PC-9 (cell line): ENCODE results near the gene KCNF1. TPM values are rescaled to one million over a fixed set of nuclear protein-coding genes. Genes with fewer than 3 reads are reported as not detected.
A peak's percentile ranks its signal among the peaks of the same experiment; 100 is the strongest.

Experiments used
- Bru-seq: library from RNA; stranded (reverse); fragments of 400-500 nt; gene quantifications from one replicate; lab custom pipeline; 2021; lab: Mats Ljungman, UMichigan
- BruChase-seq, 2 experiments: library from RNA; stranded (reverse); fragments of 400-500 nt; gene quantifications; one replicate each; lab custom pipeline; 2021; lab: Mats Ljungman, UMichigan
- BruUV-seq: library from RNA; stranded (reverse); fragments of 400-500 nt; replicated peaks from 2 replicates; lab custom pipeline; 2021; lab: Mats Ljungman, UMichigan
- CTCF ChIA-PET: fragments of 300-600 bp; sonication (Branson Sonifier 250); formaldehyde crosslinking; loops from one replicate; lab custom pipeline; 2022; ENCODE audit warnings: antibody characterized with exemption; lab: Charles Lee
- POLR2A ChIA-PET: fragments of 300-600 bp; sonication (Branson Sonifier 250); formaldehyde crosslinking; loops from one replicate; lab custom pipeline; 2022; ENCODE audit warnings: antibody characterized with exemption; ENCODE audit not compliant: unreplicated experiment; lab: Charles Lee
- DNase-seq, 2 experiments: peaks; one replicate each; pipeline versions ENCODE4 v3.0.0 to v3.0.0-alpha.2; 2015 to 2022; ENCODE audit warnings: mixed read lengths in 1 of 2
- H2AFZ ChIP-seq: fragments of 200-600 bp; sonication (generic); 2 replicates; pipeline ENCODE4 v1.8.1; 2017; ENCODE audit warnings: antibody characterized with exemption
- H3F3A ChIP-seq: fragments of 200-600 bp; sonication (generic); 2 replicates; pipeline ENCODE4 v1.8.1; 2017; ENCODE audit warnings: antibody characterized with exemption, mild to moderate bottlenecking, low read depth; ENCODE audit not compliant: insufficient read depth
- H3K27ac ChIP-seq: fragments of 200-600 bp; sonication (generic); 2 replicates; pipeline ENCODE4 v1.6.1; 2016; ENCODE audit warnings: mixed run types
- H3K27me3 ChIP-seq: fragments of 200-600 bp; sonication (generic); 2 replicates; pipeline ENCODE4 v1.6.1; 2016; ENCODE audit warnings: low read depth, mixed run types; ENCODE audit not compliant: insufficient read depth
- H3K36me3 ChIP-seq: fragments of 200-600 bp; sonication (generic); 2 replicates; pipeline ENCODE4 v1.6.1; 2016; ENCODE audit warnings: low read depth, mixed run types
- H3K4me1 ChIP-seq: fragments of 200-600 bp; sonication (generic); replicated peaks from 2 replicates; pipeline ENCODE4 v1.6.1; 2016; ENCODE audit warnings: mixed run types; ENCODE audit not compliant: insufficient read depth
- H3K4me2 ChIP-seq: fragments of 200-600 bp; sonication (generic); 2 replicates; pipeline ENCODE4 v1.6.1; 2017; ENCODE audit warnings: mixed run types
- H3K4me3 ChIP-seq: fragments of 200-600 bp; sonication (generic); 2 replicates; pipeline ENCODE4 v1.6.1; 2016; ENCODE audit warnings: mixed run types
- H3K79me2 ChIP-seq: fragments of 200-600 bp; sonication (generic); 2 replicates; pipeline ENCODE4 v1.6.1; 2017; ENCODE audit warnings: low read depth, mixed run types
- H3K9me2 ChIP-seq: fragments of 200-600 bp; sonication (generic); 2 replicates; pipeline ENCODE4 v1.8.1; 2017; ENCODE audit warnings: mild to moderate bottlenecking; ENCODE audit not compliant: insufficient read depth
- H3K9me3 ChIP-seq: fragments of 200-600 bp; sonication (generic); 2 replicates; pipeline ENCODE4 v1.8.1; 2016; ENCODE audit warnings: low read depth; ENCODE audit not compliant: insufficient read depth
- H4K20me1 ChIP-seq: fragments of 200-600 bp; sonication (generic); 2 replicates; pipeline ENCODE4 v1.8.1; 2017; ENCODE audit not compliant: insufficient read depth
- CTCF ChIP-seq: fragments of 200-600 bp; sonication (generic); conservative IDR thresholded peaks from 2 replicates; pipeline ENCODE4 v1.6.1; 2017; ENCODE audit warnings: mixed run types, antibody characterized with exemption, mild to moderate bottlenecking, moderate library complexity
- EZH2 ChIP-seq: fragments of 200-600 bp; sonication (generic); IDR thresholded peaks from 2 replicates; pipeline ENCODE4 v1.8.0; 2017; ENCODE audit warnings: antibody characterized with exemption, low read depth
- intact Hi-C: fragments of 100-400 bp; cut with micrococcal nuclease; formaldehyde crosslinking; loops from one replicate; pipeline ENCODE4 v1.10.0; 2022; ENCODE audit not compliant: unreplicated experiment
- long read RNA-seq: library from polyadenylated mRNA; stranded (forward); transcript quantifications from one replicate; pipeline ENCODE4 v2.0.0, GENCODE V29; 2022
- total RNA-seq: library from RNA; stranded (reverse); gene quantifications from 2 replicates; pipeline ENCODE4 v1.2.3, GENCODE V29; 2021

KCNF1 gene
- 1.0 TPM in 2 replicates for total RNA-seq
- percentile 20 among the genes with signal in this experiment for Bru-seq, nascent RNA
- BruChase-seq, experiment 1, labeled RNA remaining after a 2-hour chase: percentile 32 among the genes with signal in this experiment
- BruChase-seq, experiment 2, labeled RNA remaining after a 6-hour chase: percentile 60 among the genes with signal in this experiment
- long read RNA-seq, partial matches to known transcripts: 0 of 2 reads
- long read RNA-seq, other reads (novel, unspliced or antisense): 0 of 2 reads

GRCh38 chr2:10911291-10912075 lies at the start of gene KCNF1:
Gene KCNF1, plus strand, starts transcription at chr2:10911934. Its CDS starts 493 bp downstream, at chr2:10912427.
- 0 out of 2 replicates have a peak, but pooled peaks cover 4% of the 10 kb centered on the region for H3K27me3 ChIP-seq
- H3K4me1 ChIP-seq: peaks cover 6% of the 10 kb centered on the region; the same call in 1 of the 2 replicates
- CTCF ChIA-PET: no interaction called here
- H4K20me1 ChIP-seq: no peaks in the 10 kb centered on the region
- H2AFZ ChIP-seq: no peak within 1 kb of the TSS; the same call in 1 of the 2 replicates
- H3K4me2 ChIP-seq: peak within 1 kb of the TSS; percentile 68
- H3K79me2 ChIP-seq: no peaks in the 10 kb centered on the region
- no peaks in the 10 kb centered on the region for H3K9me2 ChIP-seq
- H3K4me3 ChIP-seq: peak within 1 kb of the TSS; percentile 44
- peak; percentile 65 to 72 for DNase-seq
- POLR2A ChIA-PET: no interaction called here
- H3K9me3 ChIP-seq: no peaks in the 10 kb centered on the region
- H3K27ac ChIP-seq: no peak within 1 kb of the TSS
- H3K36me3 ChIP-seq: no peaks in the 10 kb centered on the region
- 0 out of 2 replicates have a peak, but pooled peaks cover 2% of the 10 kb centered on the region for H3F3A ChIP-seq
- no peak for TF ChIP-seq EZH2
- TF ChIP-seq CTCF: peak; percentile 41; the same call in 1 of the 2 replicates
- intact Hi-C loops: loop anchor here (2.0 kb wide), 2 partner anchors 79 to 213 kb away; no protein-coding TSS in a partner anchor
- BruUV-seq: no TSS peak

- Histone ChIP-seq H3K4me3 (no peak overlapping the region), H3K9me2 (no peaks in the 10 kb centered on the region), H4K20me1 (no peaks in the 10 kb centered on the region; the same call in 1 of the 2 replicates), H3K79me2 (no peaks in the 10 kb centered on the region), H3K27me3 (peaks cover 67% of the 10 kb centered on the region), H2AFZ (no peak overlapping the region), H3K9me3 (no peaks in the 10 kb centered on the region), H3K36me3 (no peaks in the 10 kb centered on the region), H3K4me2 (no peak overlapping the region), H3F3A (no peaks in the 10 kb centered on the region), H3K27ac (no peak overlapping the region), H3K4me1 (no peaks in the 10 kb centered on the region)
- ChIA-PET POLR2A (no interaction called here), CTCF (no interaction called here)
- no TSS peak for BruUV-seq
- TF ChIP-seq CTCF: no peak
- TF ChIP-seq EZH2: no peak
- peak in 1 of 2 experiments; percentile 24 for DNase-seq
- intact Hi-C loops: no loop called here
Observed at GRCh38 chr2:10862330-10862729, 49.4 kb upstream of the KCNF1 start.

DNA sequence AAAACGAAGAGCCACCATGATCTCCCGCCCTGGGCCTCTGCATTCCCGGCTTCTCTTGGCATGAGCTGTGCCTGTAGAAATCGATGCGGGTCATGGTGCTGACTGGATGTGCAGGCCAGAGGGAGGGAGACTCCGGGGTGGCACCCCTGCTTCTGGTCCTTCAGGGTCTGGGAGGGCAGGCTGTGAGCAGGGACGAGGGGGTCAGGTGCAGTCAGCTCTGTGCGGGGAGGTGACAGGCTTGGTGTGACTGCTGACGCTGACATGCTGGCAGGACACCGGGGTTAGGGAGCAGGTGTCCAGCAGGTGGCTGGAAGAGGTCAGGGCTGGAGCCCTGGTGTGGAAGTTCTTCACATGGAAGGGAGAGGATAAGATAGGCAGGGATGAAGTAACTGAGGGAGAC lies 48.7 kb upstream of the KCNF1 start:
- POLR2A ChIA-PET: no interaction called here
- BruUV-seq: no TSS peak
- TF ChIP-seq CTCF: no peak
- TF ChIP-seq EZH2: no peak
- peaks cover 62% of the 10 kb centered on the region for H3K27me3 ChIP-seq
- no peaks in the 10 kb centered on the region for H3K9me2 ChIP-seq
- H3K4me2 ChIP-seq: no peak overlapping the region
- H3K27ac ChIP-seq: no peak overlapping the region
- no peaks in the 10 kb centered on the region for H3K4me1 ChIP-seq
- DNase-seq: no peak
- H3K36me3 ChIP-seq: no peaks in the 10 kb centered on the region
- no peaks in the 10 kb centered on the region for H3K9me3 ChIP-seq
- no peak overlapping the region for H3K4me3 ChIP-seq
- no peaks in the 10 kb centered on the region for H3K79me2 ChIP-seq
- no peak overlapping the region for H2AFZ ChIP-seq
- CTCF ChIA-PET: no interaction called here
- intact Hi-C loops: no loop called here
- no peaks in the 10 kb centered on the region for H3F3A ChIP-seq
- H4K20me1 ChIP-seq: no peaks in the 10 kb centered on the region; the same call in 1 of the 2 replicates
